GM21717 (cell line): ENCODE results near the gene DNAL1.

Source experiments
- ATAC-seq: cut with Tn5 transposase; IDR thresholded peaks from one replicate; pipeline ENCODE4 v1.9.1; 2021; ENCODE audit warnings: mild to moderate bottlenecking, moderate library complexity; ENCODE audit not compliant: unreplicated experiment

The DNAL1 gene

DNA sequence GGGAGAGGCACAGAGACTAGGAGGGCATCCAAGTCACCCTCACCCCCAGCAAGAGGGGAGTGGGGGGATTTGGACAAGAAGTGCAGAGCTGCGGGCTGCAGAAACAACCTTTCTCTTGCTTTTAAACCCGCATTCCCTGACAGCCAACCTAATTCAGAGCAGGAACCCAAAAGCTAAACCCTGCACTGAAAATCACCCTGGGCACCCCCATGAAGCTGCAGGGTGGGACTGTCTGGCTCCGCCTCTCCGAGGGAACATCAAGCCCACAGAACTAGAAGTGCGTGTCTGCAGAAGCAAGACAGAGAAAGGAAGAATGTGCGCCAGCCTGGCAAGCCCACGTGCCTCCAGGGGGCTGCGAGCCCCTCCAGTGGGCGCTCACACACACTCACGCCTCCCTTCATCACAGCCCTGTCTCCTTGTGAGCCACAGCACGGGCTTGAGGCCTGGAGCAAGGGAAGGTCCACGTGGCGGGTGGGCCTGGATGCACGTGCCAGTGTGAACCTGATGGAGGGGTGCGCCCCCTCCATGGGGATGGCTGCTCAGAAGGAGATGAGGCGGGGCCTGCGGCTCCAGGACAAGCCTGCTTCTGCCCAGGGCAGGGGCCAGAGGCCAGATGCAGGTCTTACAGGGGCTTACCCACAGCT lies 97.2 kb downstream of the DNAL1 start:
- no peak for ATAC-seq

DNA sequence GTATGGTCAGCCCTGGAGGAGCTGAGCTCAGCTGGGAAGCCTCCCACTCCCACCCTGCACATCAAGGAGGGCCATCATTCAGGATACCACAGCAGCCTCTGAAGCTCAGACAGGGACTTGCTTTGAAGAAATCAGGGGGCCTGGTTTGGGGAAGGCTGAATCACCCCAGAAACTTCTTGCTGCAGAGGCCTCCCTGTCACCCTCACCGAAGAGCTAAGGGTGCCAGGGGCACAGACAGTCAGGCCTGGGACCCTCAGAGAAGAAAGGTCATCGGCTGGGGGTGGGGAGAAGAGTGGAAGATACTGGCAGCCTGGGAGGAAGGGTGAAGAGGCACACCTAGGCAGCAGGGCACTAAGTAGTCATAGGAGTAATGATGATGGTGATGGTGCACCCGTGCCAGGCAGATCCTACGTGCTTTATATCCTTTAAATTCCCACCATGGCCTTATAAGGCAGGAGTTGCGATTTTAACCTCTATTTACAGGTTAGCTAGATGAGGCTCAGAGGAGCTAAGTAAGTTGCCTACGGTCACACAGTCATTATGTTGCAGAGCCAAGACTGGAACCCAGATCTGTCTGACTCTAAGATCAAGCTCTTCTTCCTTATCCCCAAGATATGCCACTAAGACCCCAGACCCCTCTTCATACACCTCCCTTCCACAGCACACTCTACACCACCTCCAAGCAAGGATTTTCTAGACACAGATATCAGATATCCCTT lies 97.9 kb downstream of the DNAL1 start:
- no peak for ATAC-seq

DNA sequence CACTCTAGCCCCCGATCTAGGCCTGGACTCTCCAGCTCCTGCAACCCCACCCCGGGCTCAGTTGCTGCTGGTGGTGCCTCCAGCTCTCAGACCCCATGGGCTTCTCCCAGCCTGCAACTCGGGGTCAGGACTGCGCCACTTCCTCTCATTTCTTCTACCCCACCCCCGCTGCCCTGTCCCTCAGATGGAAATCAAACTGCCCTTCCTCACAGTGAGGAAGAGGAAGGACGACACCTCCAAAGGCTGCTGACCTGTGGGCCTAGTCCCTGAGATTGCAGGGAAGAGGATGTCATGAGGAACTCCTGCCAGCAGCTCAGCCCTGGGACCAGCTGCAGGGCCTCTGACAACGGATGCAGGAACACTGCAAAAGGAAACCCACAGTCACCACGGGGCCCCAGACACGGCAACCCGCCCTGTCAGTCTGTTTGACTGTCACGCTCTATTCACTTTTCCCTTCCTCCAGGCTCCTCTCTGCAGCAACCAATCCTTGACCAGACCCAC lies 98.7 kb downstream of the DNAL1 start:
- ATAC-seq: peak; percentile 52

DNA sequence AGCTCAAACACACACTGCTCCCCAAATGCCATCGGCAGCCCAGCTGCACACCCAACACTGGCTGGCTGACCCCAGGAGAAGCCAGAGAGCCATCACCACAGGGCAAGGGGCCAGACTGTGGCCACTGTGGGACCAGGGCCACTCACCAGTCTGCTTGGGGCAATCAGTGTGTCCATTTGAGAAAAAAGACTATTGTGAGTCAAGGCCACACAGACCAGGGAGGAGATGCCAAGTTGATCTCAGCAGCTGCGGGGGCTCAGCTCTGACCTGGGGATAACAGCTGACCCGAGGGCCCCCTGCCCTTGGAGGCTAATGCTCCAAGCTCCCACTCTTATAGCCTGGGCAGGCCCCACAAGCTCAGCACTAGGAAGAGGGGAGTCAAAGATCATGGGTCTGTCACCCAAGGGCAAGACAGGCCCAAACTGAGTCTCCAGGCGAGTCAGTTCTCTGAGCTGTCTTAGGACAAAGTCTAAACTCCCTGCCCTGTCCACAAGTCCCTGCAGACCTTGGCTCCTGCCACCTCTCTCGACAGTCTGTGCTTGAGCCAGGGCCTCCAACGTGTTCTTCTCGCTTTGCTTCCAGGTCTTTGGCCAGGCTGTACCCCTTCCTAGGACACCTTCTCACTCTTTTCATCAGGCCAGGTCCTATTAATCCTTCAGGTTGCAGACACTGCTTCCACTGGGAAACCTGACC lies 99.5 kb downstream of the DNAL1 start:
- ATAC-seq: no peak

DNA sequence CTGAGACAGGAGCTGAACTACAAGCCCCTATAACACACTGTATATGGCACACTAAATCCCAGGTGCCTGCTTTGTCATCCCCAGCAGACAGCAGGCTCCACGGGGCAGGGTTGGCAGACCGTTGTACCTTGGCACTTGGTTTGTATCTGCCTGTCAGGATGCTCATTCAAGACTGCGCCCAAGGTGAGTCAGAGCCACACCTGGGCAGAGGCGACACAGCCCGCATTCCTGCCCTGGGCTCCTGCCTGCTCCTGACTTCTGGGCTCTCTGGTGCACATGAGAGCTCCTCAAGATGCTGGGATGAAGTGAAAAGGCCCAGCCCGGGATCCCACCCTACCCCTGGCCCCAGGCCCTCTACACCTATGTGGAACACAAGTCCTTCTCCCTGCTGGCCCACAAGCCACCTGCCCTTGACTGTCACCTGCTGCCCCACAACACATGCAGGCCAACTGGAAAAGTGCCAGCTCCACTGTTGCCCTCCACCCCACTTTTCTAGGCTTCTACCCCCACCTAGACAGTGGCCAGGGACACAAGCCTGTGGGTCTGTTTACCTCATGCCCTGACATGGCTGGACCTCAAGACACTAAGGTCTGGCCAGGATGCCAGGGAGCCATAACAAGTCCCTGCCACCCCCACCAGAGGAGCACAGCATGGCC lies 100.2 kb downstream of the DNAL1 start:
- ATAC-seq: no peak

DNA sequence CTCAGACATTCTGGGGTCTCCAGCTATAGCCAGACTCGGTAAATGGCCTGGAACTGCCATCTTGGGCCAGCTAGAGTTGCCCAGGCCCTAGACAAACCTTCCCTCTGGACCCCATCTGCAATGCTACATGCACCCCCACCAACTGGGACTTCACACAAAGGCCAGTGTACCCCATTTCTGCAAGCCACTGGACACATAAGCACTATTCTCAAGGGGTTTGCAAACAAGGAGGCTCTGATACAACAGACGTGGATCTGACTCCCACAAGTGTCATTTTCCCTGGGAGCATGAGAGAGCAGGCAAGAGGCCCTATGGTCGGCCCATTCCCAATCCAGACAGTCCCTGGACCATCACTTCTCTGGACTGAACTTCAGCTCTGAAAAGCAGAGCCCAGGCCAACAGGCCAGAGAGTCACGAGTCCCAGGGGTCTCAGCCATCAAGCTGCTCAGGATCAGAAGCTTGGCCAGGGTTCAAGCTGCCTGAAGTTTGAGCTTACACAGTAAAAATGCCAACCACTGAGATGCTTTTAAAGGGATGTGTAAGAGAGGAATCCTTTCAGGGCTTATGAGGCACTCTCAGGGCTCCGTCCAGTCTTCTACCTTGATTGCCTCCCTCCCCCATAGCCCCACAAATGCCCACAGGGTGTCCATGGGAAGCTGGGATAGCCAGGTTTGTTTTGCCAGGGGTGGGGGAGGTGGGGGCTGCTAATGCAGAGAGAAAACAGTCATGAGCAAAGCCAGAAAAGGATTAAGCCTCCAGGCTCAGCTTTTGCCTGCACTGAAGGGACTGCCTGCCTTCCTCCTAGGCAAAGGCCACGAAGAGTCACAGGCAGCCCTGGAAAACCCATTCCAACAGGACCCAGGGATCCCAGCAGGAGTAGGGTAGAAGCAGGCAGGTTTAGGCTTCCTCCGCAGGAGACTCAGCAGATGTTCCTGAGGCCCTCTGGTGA lies 101.1 kb downstream of the DNAL1 start:
- ATAC-seq: no peak

DNA sequence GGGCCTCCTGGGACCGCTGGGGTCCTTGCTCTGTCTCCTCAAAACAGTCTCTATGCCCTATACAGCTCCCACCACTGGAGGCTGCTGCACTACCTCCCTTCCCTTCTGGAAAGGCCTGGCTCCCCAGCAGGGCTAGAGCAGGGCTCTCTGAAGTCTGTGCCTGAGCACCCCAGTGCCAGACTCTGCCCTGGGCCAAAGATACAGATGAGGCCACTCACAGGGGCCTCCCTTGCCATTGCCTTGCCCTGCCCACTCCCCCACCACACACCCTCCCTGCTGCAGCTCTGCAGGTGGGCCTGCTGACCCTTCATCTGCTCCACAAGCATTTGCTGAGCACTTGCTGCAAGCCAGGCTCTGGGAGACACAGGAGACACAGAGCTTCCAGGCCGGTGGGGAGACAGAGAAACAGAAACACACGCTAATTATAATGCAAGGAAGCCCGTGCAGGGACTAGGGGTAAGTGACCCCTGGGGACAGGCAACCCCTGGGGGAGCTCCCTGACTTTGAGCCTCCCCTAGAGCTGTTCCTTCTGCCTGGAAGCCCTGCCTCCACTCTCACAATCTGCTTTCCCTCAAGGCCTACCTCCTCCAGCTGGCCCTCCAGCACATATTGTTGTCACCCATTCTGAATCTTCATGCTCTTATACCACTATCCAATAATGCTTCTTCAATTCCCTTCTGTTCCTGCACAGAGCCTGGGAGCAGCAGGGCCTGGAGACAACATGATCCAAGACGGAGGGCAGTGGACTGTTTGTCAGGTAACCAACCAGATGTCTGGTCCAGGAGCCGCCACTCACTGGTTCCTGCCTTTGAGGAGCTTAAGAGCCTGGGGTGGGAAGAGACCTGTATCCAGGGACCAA lies 102.0 kb downstream of the DNAL1 start:
- no peak for ATAC-seq

DNA sequence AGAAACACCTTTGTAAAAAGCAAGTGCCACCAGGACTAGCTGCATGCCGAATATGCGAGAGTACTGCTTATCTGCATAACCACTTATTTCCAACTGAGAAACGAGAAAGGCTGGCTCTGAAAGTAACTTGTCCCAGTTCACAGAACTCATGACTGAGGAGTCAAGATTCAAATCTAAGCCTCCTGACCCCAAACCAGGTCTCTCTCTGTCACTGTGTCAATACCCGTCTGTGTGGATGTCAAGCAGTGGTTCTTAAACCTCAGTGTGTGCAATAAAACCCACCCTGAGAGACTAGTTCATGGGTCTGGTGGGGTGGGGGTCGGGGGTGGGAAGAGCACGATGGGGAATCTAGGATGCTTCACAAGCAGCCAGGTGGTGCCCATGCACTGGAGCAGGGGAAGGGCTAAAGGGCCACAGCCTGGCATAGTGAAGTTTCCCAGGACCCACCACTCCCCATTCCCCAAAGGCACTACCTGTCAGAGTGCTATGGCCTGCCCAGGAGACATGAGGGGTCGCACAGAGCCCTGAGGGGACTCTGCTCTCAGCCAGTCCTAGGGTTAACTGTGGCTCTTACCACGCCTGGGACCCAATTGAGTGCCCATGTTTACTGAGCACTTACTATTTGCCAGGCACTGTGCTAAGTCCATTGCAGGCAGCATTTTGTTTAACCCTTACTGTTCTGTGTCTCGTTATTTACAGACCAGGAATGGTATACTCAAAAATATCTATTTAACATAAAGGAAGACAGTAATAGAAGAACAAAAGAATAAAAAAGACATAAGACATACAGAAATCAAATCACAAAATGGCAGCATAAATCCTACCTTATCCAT lies 102.8 kb downstream of the DNAL1 start:
- ATAC-seq: no peak

DNA sequence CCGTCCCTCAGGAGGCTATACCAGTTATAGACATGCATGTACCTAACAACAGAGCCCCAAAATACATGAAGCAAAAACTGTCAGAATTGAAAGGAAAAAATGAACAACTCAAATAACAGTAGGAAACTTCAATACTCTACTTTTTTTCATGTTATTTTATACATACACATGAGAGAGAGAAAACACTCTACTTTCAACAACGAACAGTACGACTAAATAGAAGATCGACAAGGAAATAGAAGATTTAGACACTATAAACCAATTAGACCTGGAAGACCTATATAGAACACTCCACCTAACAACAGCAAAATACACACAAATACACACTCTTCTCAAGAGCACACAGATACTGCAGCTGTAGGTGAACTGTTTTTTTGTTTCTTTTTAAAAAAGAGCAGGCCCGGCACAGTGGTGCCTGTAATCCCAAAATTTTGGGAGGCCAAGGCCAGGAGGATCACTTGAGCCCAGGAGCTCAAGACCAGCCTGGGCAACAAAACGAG lies 104.1 kb downstream of the DNAL1 start:
- ATAC-seq: no peak

DNA sequence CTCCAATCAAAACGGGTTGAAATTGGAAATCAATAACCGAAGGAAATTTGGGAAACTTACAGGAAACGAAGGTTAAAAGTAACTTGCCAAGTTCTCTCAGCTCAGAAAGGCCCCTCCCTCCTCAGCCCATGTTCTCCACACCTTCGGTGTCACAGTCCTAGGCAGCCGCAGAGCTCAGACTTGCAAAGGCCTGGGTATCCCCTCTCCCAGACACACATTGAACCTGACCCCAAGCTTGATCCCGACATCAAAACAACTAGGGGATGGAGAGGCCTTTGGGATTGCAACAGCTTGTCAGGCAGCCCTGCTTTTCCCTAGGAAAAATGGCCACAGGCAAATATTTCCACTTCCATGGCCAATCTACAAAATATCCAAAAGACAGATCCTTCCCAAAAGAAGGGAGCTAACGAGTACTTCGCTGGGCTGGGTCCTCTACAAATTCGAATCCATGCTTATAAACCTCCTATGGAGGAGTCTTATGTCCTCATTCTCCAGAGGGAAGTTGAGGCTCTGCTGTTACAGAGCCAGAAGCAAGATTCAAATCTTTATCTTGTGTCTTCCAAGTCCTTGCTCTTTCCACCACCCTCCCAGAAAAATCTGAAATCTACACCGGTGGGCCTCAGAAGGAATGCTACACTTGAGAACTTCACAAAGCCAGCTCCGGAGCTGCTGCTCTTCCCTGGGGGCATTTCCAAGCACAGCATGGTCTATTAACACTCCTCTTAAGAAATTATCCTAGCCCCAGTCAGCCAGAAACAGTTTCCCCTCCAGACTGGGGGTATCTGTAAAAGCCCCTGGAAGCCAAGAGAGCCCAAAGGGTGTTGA lies 105.1 kb downstream of the DNAL1 start:
- no peak for ATAC-seq

DNA sequence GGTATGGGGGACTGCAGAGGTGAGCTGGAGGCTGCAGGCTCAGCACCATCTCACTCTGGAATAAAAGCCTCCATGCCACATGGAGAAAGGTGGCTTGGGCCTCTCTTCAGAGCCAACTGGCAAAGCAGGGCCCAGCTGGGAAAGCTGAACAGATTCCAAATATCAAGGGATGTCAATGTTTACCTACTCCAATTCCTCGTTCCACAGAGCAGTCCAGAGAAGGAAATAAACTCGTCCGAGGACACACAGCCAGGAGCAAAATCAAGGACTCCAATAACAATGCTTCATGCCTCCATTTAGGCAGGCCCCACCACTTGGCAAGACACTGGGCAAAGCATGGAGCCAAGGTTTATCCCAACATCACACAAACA lies 105.7 kb downstream of the DNAL1 start:
- ATAC-seq: no peak

DNA sequence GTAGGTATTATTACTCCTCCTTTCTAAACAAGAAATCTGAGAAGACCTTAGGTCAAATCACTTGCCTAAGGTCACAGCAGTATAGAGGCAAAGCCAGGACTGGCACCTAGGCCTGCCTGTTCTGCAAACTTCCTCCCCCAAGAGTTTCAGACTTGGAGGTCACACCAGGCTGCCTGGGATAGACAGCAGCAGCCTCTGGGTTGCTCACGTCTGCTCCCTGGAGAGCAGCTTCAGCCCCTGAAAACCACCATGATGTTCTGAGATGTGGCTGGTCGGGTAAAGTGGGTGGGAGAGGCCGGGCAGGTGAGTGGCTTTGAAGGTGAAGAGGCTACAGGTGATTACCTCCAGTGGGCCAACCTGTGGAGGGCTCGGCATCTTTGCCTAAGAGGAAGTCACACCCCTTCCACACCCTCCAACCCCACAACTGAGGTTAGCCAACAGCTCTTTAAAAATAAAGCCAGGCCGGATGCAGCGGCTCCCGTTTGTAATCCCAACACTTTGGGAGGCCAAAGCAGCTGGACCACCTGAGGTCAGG lies 106.4 kb downstream of the DNAL1 start:
- ATAC-seq: no peak

DNA sequence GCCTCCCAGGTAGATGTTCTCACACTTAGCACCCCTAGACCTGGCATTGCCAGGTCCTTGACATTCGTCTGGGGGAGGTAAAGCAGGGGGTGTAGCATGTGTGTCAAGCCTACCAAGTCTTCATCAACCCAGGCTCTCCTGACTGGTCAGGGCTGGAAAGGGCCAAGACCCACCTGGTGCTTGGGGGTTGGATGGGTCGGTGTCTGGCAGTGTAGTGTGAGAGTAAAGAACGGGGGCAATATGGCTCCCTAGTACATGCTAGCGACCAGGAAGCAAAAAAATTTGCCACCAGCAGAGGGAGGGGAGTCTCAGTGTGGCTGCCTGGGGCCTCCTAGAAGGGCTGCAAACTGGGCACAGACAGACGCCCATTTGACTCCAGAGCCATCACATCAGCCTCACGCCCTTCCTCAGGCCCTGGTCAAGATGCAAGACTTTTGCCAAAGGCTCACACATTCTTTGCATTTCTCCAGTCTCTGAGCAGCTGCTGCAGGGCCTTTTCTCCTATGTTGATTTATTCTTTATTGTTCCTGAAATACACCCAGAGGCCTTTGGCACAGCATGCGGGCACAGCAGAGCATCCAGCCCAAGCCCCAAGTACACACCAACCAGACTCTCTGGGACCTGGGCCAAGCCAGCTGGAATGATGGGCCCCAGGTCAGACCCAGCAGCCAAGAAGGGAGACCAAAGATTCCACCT lies 107.7 kb downstream of the DNAL1 start:
- ATAC-seq: no peak
